Measurements from ENCODE around the gene CDC34. TPM values are rescaled to one million over a fixed set of nuclear protein-coding genes. Genes with fewer than 3 reads are reported as not detected.

The CDC34 gene
- total and polyA plus RNA-seq, 9 of the 15 experiments (the other 6 are each of a cell fraction or from before 2014, with no cell fraction given), result 0.80 to 203 (median 65.5) TPM

- TF ChIP-seq REST (IDR thresholded peaks at IDR 0.05; ENCODE audit: borderline replicate concordance) (peak; percentile 69; the same call in 1 of the 2 replicates), REST (CRISPR knock-in tag; IDR thresholded peaks at IDR 0.05; ENCODE audit: low read depth) (no peak), XRCC5 (IDR thresholded peaks at IDR 0.05; ENCODE audit: low read depth, low read length) (peak; percentile 45; the same call in 1 of the 2 replicates), E2F4 (CRISPR knock-in tag; IDR thresholded peaks at IDR 0.05; ENCODE audit: low read depth) (no peak), ATF7 (IDR thresholded peaks at IDR 0.05) (peak; percentile 54; the same call in 1 of the 2 replicates), RBBP5 (IDR thresholded peaks at IDR 0.05; ENCODE audit: borderline replicate concordance, insufficient read depth, low read length, poor library complexity, severe bottlenecking) (no peak), HDAC3 (IDR thresholded peaks at IDR 0.05; ENCODE audit: borderline replicate concordance, partially characterized antibody) (no peak), NELFE (IDR thresholded peaks at IDR 0.05; ENCODE audit: insufficient read depth, insufficient read length) (no peak), ZNF518B (CRISPR knock-in tag; IDR thresholded peaks at IDR 0.05) (no peak), RBFOX2 (IDR thresholded peaks at IDR 0.05; ENCODE audit: low read depth, low read length) (no peak), HNRNPK (IDR thresholded peaks at IDR 0.05; ENCODE audit: low read depth, low read length, poor library complexity, severe bottlenecking) (no peak), OTX1 (CRISPR knock-in tag; IDR thresholded peaks at IDR 0.05) (no peak), MEF2D (tag; conservative IDR thresholded peaks at IDR 0.05; ENCODE audit: low read depth) (no peak)
Measured at GRCh38 chr19:506404-507285, 24.9 kb upstream of the CDC34 start (continued).

Measured in K562 (cell line).